Adrenal gland (tissue), 12 donors: ENCODE data around the gene TMCO2. TPM values are rescaled to one million over a fixed set of nuclear protein-coding genes. Genes with fewer than 3 reads are reported as not detected.

ENCODE experiments used
- DNase-seq, 7 donors: peaks; one replicate each; pipeline ENCODE4 v3.0.0-alpha.2; 2019 to 2020
- H3K27ac ChIP-seq, 5 donors: fragments of 200-600 bp; sonication (generic) in 4 of 5; 1 replicate in 3 of 5; 2 replicates in 2 of 5; pipeline versions ENCODE4 v1.5.1 to v1.8.0; 2016 to 2020; ENCODE audit warnings: mild to moderate bottlenecking in 1 of 5
- H3K27me3 ChIP-seq: fragments of 200-600 bp; 2 replicates; pipeline ENCODE4 v1.8.0; 2021
- H3K36me3 ChIP-seq, 2 donors: fragments of 200-600 bp; replicated peaks in 1 of 2; 1 replicate in 1 of 2; 2 replicates in 1 of 2; pipeline versions ENCODE4 v1.5.1 to v1.8.0; 2018 to 2022
- H3K4me1 ChIP-seq, 2 donors: fragments of 200-600 bp; replicated peaks in 1 of 2; 1 replicate in 1 of 2; 2 replicates in 1 of 2; pipeline versions ENCODE4 v1.5.1 to v1.8.0; 2018 to 2021
- H3K4me3 ChIP-seq, 4 donors: fragments of 200-600 bp; sonication (generic) in 3 of 4; one replicate each; pipeline ENCODE4 v1.5.1; 2016 to 2018
- H3K9me3 ChIP-seq, 3 donors: fragments of 200-600 bp; sonication (generic) in 1 of 3; replicated peaks in 1 of 3; 1 replicate in 2 of 3; 2 replicates in 1 of 3; pipeline versions ENCODE4 v1.5.1 to v1.8.0; 2016 to 2021
- CTCF ChIP-seq, 6 experiments: fragments of 450-650 bp in 4 of 6; fragments of 200-600 bp in 2 of 6; sonication (generic) in 1 of 6; IDR thresholded peaks; 1 replicate in 5 of 6; 2 replicates in 1 of 6; pipeline versions ENCODE4 v1.5.1 to v1.8.0; 2016 to 2021; ENCODE audit warnings: antibody characterized with exemption in 6 of 6, mild to moderate bottlenecking in 2 of 6, moderate library complexity in 1 of 6
- POLR2A ChIP-seq, 2 donors: fragments of 450-650 bp; IDR thresholded peaks; one replicate each; pipeline ENCODE4 v1.6.1; 2017; ENCODE audit warnings: antibody characterized with exemption in 2 of 2, mild to moderate bottlenecking in 2 of 2, moderate library complexity in 1 of 2
- WGBS, 4 donors: extraction: QIAGEN DNeasy Blood & Tissue Kit in 2 of 4; methylation state at CpG; one replicate each; pipeline versions ENCODE4 v1.1.5 to v1.1.7; 2013 to 2017; 5-methylcytosine and 5-hydroxymethylcytosine counted together
- intact Hi-C, 2 donors: fragments of 100-400 bp; cut with DNase I; formaldehyde crosslinking; loops; one replicate each; pipeline versions ENCODE4 v1.14.1 to v1.15.0; 2022 to 2023
- polyA plus RNA-seq, 3 donors: library from polyadenylated mRNA; stranded (reverse); fragments of 200-250 nt in 2 of 3; fragments of 350-450 nt in 1 of 3; fragmentation: Illumina TruSeq in 1 of 3; extraction: RNeasy Lipid Tissue Mini Kit (QIAGEN cat#74804) in 1 of 3; gene quantifications; one replicate each; pipeline ENCODE4 v1.2.3, GENCODE V29; 2013 to 2014
- total RNA-seq, 9 donors: library from RNA; depleted of rRNA in 4 of 9; stranded (reverse); fragments of >200 nt in 4 of 9; fragments of 120-200 nt in 1 of 9; fragmentation: NEBNext Ultra II Directional in 1 of 9; extraction: Animal tissue kit (Norgen Biotek cat#: 25700) in 1 of 9; gene quantifications; one replicate each; pipeline versions ENCODE4 v1.1.0 to v1.2.4, GENCODE V29; 2013 to 2023
- donor health status: healthy with polysubstance abuse.
- donor health status: Bipolar disorder and iron deficiency.
- donor health status: DM: yes; HTN: yes; CAD: no.
- donor health status: DM: no; HTN: no; CAD: no.
- donor health status: DM: no; HTN: no; CAD: no.
- donor health status: DM: yes; HTN: yes; CAD: no.

TMCO2 gene
- total and polyA plus RNA-seq, 12 donors, result not detected

GRCh38 chr1:40232444-40232843, 15.3 kb upstream of the TMCO2 start:
- DNase-seq, result no peak
- H3K27me3 ChIP-seq, result no peaks in the 10 kb centered on the region
- no peaks in the 10 kb centered on the region for H3K4me1 ChIP-seq
- no peak for TF ChIP-seq CTCF (IDR thresholded peaks at IDR 0.05)
- TF ChIP-seq POLR2A (IDR thresholded peaks at IDR 0.05), result no peak
- WGBS, 4 donors, result 92 to 97% (median 94%) methylated on average over 4 of the region's 4 CpGs
- no peak overlapping the region for H3K4me3 ChIP-seq
- intact Hi-C loops, result no loop called here
- peaks cover 0 to 44% of the 10 kb centered on the region in 2 donors for H3K36me3 ChIP-seq
- H3K27ac ChIP-seq, result no peak overlapping the region
- no peaks in the 10 kb centered on the region for H3K9me3 ChIP-seq

DNA sequence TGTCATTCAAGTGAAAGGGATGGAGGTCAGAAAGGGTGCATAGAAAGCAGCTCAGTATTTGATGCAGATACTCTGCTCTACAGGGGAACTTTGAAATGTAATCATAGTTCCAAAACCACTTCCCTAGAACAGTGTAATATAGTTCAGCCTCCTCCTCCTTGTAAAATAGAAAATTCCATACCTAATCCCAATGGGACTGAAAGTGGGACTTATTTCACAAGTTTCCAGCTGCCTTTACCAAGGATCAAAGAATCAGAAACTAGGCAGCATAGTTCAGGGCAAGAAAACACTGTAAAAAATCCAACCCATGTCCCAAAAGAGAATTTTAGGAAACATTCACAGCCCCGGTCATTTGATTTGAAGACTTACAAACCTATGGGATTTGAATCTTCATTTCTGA, 8.1 kb upstream of the TMCO2 start:
- no peaks in the 10 kb centered on the region for H3K4me1 ChIP-seq
- no peak for DNase-seq
- no peaks in the 10 kb centered on the region for H3K27me3 ChIP-seq
- TF ChIP-seq CTCF (IDR thresholded peaks at IDR 0.05) (no peak), POLR2A (IDR thresholded peaks at IDR 0.05) (no peak)
- H3K27ac ChIP-seq, result no peak overlapping the region
- H3K4me3 ChIP-seq, result no peak overlapping the region
- 91 to 100% (median 96%) methylated on average over 1 of the region's 1 CpG for WGBS, 4 donors
- intact Hi-C loops, result no loop called here
- H3K36me3 ChIP-seq, result peaks cover 0 to 24% of the 10 kb centered on the region in 2 donors
- no peaks in the 10 kb centered on the region for H3K9me3 ChIP-seq

DNA sequence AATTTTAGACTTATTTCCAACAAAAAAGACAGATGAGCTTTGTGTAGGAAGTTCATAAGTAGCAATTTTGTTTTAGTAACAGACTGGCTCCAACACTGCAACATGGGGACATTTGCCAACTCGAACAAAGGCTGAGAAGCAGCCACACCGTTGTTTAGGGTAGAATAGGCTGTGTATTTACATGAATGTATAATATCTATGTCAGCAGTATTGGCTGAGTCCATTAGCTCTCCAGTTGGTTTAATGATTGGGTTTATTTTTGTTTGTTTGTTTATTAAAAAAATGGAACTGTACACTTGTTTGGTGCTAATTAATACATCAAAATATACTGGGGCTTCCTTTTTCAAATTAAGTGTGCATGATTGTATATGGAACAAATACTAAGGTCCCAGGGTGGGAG, 7.3 kb upstream of the TMCO2 start:
- no peak overlapping the region for H3K4me3 ChIP-seq
- intact Hi-C loops, result no loop called here
- no peaks in the 10 kb centered on the region for H3K9me3 ChIP-seq
- peaks cover 0 to 22% of the 10 kb centered on the region in 2 donors for H3K36me3 ChIP-seq
- WGBS, 4 donors, result 97 to 100% (median 98%) methylated on average over 2 of the region's 2 CpGs
- no peak for DNase-seq
- no peaks in the 10 kb centered on the region for H3K27me3 ChIP-seq
- H3K4me1 ChIP-seq, result no peaks in the 10 kb centered on the region
- TF ChIP-seq CTCF (IDR thresholded peaks at IDR 0.05), result no peak
- TF ChIP-seq POLR2A (IDR thresholded peaks at IDR 0.05), result no peak
- H3K27ac ChIP-seq, result no peak overlapping the region

GRCh38 chr1:40241362-40241761, 6.4 kb upstream of the TMCO2 start:
- H3K36me3 ChIP-seq, result peaks cover 0 to 12% of the 10 kb centered on the region in 2 donors
- 71 to 76% (median 74%) methylated on average over 1 of the region's 1 CpG for WGBS, 4 donors
- H3K9me3 ChIP-seq, result no peaks in the 10 kb centered on the region
- H3K4me1 ChIP-seq, result no peaks in the 10 kb centered on the region
- intact Hi-C loops, result no loop called here
- no peak overlapping the region for H3K27ac ChIP-seq
- TF ChIP-seq CTCF (IDR thresholded peaks at IDR 0.05), result no peak
- no peak for TF ChIP-seq POLR2A (IDR thresholded peaks at IDR 0.05)
- H3K4me3 ChIP-seq, result no peak overlapping the region
- DNase-seq, result no peak
- no peaks in the 10 kb centered on the region for H3K27me3 ChIP-seq
